SK-N-MC (cell line): Measurements from ENCODE around the gene NRCAM.

Experiments used
- EZH2 ChIP-seq: fragments of 200-600 bp; sonication (generic); IDR thresholded peaks from one replicate; pipeline ENCODE4 v1.6.1; 2017; ENCODE audit warnings: antibody characterized with exemption
- FOXP2 ChIP-seq: optimal IDR thresholded peaks from 2 replicates; pipeline ENCODE3; 2011; ENCODE audit warnings: mild to moderate bottlenecking, moderate library complexity; ENCODE audit not compliant: insufficient read depth; ENCODE audit errors: extremely low read length, control extremely low read depth
- POLR2AphosphoS5 ChIP-seq: IDR thresholded peaks from 2 replicates; pipeline ENCODE4 v1.6.1; 2012; ENCODE audit warnings: mild to moderate bottlenecking, low read depth, low read length, borderline replicate concordance

DNA sequence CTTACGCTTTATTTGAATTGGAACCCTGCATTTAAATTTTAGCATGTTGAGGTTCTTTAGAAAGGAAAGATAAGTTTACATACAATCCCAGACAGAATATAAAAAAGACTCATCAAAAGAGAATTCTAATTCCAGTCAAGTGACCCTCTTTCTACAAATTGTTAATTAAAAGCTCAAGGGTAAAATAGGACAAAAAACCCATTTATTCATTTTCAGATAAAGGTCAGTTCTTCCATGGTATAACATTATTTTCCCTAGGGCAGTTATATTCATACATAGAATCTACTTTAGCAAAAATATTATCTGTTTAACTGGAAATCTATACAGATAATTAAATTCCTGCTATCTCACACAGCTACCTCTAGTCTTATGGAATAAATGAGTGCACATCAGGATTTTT, 188.6 kb downstream of the NRCAM start:
- TF ChIP-seq POLR2AphosphoS5 (no peak), EZH2 (no peak), FOXP2 (no peak)
